ENCODE measurements around the gene PRR29. TPM values are rescaled to one million over a fixed set of nuclear protein-coding genes. Genes with fewer than 3 reads are reported as not detected.

PRR29 gene
- polyA plus RNA-seq, 1 experiment, result 0.15 TPM

GRCh38 chr17:63960430-63960829 is 37.7 kb upstream of the PRR29 start:
- POLR2A ChIA-PET, result interaction anchor here (0.7 kb wide), 1 partner anchor 25 kb away, joined by 3 read pairs; no protein-coding TSS in a partner anchor
- Histone ChIP-seq H3K4me3 (ENCODE audit: low read depth, low read length) (no peak overlapping the region), H3K9me3 (ENCODE audit: control insufficient read depth, insufficient read depth, low read length) (peaks cover 5% of the 10 kb centered on the region; the same call in 1 of the 2 replicates), H3K27ac (ENCODE audit: low read depth, low read length) (no peak overlapping the region), H3K27me3 (ENCODE audit: control insufficient read depth, insufficient read depth, low read length) (peaks cover 5% of the 10 kb centered on the region)
- DNase-seq (ENCODE audit: low read depth, low spot score), result no peak
- CTCF ChIA-PET, result no interaction called here
- TF ChIP-seq, protein P1, sequence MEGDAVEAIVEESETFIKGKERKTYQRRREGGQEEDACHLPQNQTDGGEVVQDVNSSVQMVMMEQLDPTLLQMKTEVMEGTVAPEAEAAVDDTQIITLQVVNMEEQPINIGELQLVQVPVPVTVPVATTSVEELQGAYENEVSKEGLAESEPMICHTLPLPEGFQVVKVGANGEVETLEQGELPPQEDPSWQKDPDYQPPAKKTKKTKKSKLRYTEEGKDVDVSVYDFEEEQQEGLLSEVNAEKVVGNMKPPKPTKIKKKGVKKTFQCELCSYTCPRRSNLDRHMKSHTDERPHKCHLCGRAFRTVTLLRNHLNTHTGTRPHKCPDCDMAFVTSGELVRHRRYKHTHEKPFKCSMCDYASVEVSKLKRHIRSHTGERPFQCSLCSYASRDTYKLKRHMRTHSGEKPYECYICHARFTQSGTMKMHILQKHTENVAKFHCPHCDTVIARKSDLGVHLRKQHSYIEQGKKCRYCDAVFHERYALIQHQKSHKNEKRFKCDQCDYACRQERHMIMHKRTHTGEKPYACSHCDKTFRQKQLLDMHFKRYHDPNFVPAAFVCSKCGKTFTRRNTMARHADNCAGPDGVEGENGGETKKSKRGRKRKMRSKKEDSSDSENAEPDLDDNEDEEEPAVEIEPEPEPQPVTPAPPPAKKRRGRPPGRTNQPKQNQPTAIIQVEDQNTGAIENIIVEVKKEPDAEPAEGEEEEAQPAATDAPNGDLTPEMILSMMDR (IDR thresholded peaks at IDR 0.05; ENCODE audit: low read depth, low read length), result no peak

- H3K27me3 ChIP-seq (ENCODE audit: control insufficient read depth, insufficient read depth, low read length), result peaks cover 5% of the 10 kb centered on the region
- CTCF ChIA-PET, result interaction anchor here (1.1 to 1.7 kb wide), 3 partner anchors 11 to 42 kb away, joined by 6 to 11 read pairs (median 8); no protein-coding TSS in a partner anchor
- POLR2A ChIA-PET, result interaction anchor here (0.6 kb wide), 1 partner anchor 31 kb away, joined by 4 read pairs; no protein-coding TSS in a partner anchor
- H3K27ac ChIP-seq (ENCODE audit: low read depth, low read length), result no peak overlapping the region
- no peak for DNase-seq (ENCODE audit: low read depth, low spot score)
- TF ChIP-seq, protein P1 (IDR thresholded peaks at IDR 0.05; ENCODE audit: low read depth, low read length), result no peak
- H3K4me3 ChIP-seq (ENCODE audit: low read depth, low read length), result no peak overlapping the region
- peaks cover 5% of the 10 kb centered on the region; the same call in 1 of the 2 replicates for H3K9me3 ChIP-seq (ENCODE audit: control insufficient read depth, insufficient read depth, low read length)
Measured at GRCh38 chr17:63961355-63962212, 36.6 kb upstream of the PRR29 start.

GRCh38 chr17:63962298-63962744 is 35.8 kb upstream of the PRR29 start:
- ChIA-PET POLR2A (interaction anchor here (0.6 kb wide), 1 partner anchor 30 kb away, joined by 4 read pairs; no protein-coding TSS in a partner anchor), CTCF (interaction anchor here (1.6 to 1.7 kb wide), 2 partner anchors 15 to 43 kb away, joined by 6 to 8 read pairs; no protein-coding TSS in a partner anchor)
- Histone ChIP-seq H3K9me3 (ENCODE audit: control insufficient read depth, insufficient read depth, low read length) (peaks cover 5% of the 10 kb centered on the region; the same call in 1 of the 2 replicates), H3K27me3 (ENCODE audit: control insufficient read depth, insufficient read depth, low read length) (peaks cover 9% of the 10 kb centered on the region), H3K27ac (ENCODE audit: low read depth, low read length) (no peak overlapping the region), H3K4me3 (ENCODE audit: low read depth, low read length) (no peak overlapping the region)
- DNase-seq (ENCODE audit: low read depth, low spot score), result no peak
- TF ChIP-seq, protein P1 (IDR thresholded peaks at IDR 0.05; ENCODE audit: low read depth, low read length), result no peak

- H3K27ac ChIP-seq (ENCODE audit: low read depth, low read length), result no peak overlapping the region
- DNase-seq (ENCODE audit: low read depth, low spot score), result no peak
- peaks cover 12% of the 10 kb centered on the region for H3K27me3 ChIP-seq (ENCODE audit: control insufficient read depth, insufficient read depth, low read length)
- H3K9me3 ChIP-seq (ENCODE audit: control insufficient read depth, insufficient read depth, low read length), result peaks cover 5% of the 10 kb centered on the region; the same call in 1 of the 2 replicates
- no peak overlapping the region for H3K4me3 ChIP-seq (ENCODE audit: low read depth, low read length)
- TF ChIP-seq, protein P1 (IDR thresholded peaks at IDR 0.05; ENCODE audit: low read depth, low read length), result no peak
- POLR2A ChIA-PET, result no interaction called here
- CTCF ChIA-PET, result interaction anchor here (0.7 kb wide), 1 partner anchor 16 kb away, joined by 3 read pairs; no protein-coding TSS in a partner anchor
Measured at GRCh38 chr17:63963123-63963522, 35.0 kb upstream of the PRR29 start.

Data from AG04450 (cell line).